ENCODE results near the gene TTYH2.

TTYH2 gene

GRCh38 chr17:74249590-74250270 lies 36.4 kb downstream of the TTYH2 start:
- H3K4me3 Mint-ChIP-seq = no peak overlapping the region
- H3K27me3 Mint-ChIP-seq (ENCODE audit: low read depth, poor library complexity) = peaks cover 11% of the 10 kb centered on the region
- DNase-seq = no peak
- no peak for TF ChIP-seq CTCF (IDR thresholded peaks at IDR 0.05)
- H3K9me3 Mint-ChIP-seq = peaks cover 13% of the 10 kb centered on the region
- H3K36me3 Mint-ChIP-seq (ENCODE audit: low read depth) = peaks cover 4% of the 10 kb centered on the region
- peak overlapping the region; percentile 48 for H3K27ac Mint-ChIP-seq
- H3K4me1 Mint-ChIP-seq = peaks cover 30% of the 10 kb centered on the region

- Mint-ChIP-seq H3K27ac (no peak overlapping the region), H3K4me3 (no peak overlapping the region), H3K9me3 (peaks cover 13% of the 10 kb centered on the region), H3K4me1 (peaks cover 23% of the 10 kb centered on the region), H3K36me3 (ENCODE audit: low read depth) (peaks cover 4% of the 10 kb centered on the region), H3K27me3 (ENCODE audit: low read depth, poor library complexity) (peaks cover 11% of the 10 kb centered on the region)
- no peak for TF ChIP-seq CTCF (IDR thresholded peaks at IDR 0.05)
- no peak for DNase-seq
These were observed 37.1 kb downstream of the TTYH2 start for GRCh38 chr17:74250324-74250995.

GRCh38 chr17:74251051-74251450 lies 37.7 kb downstream of the TTYH2 start:
- Mint-ChIP-seq H3K9me3 (peaks cover 13% of the 10 kb centered on the region), H3K4me3 (no peak overlapping the region), H3K27me3 (ENCODE audit: low read depth, poor library complexity) (peaks cover 11% of the 10 kb centered on the region), H3K4me1 (peaks cover 17% of the 10 kb centered on the region), H3K27ac (no peak overlapping the region), H3K36me3 (ENCODE audit: low read depth) (peaks cover 4% of the 10 kb centered on the region)
- no peak for DNase-seq
- no peak for TF ChIP-seq CTCF (IDR thresholded peaks at IDR 0.05)

GRCh38 chr17:74251569-74251968 lies 38.2 kb downstream of the TTYH2 start:
- DNase-seq = no peak
- Mint-ChIP-seq H3K4me1 (peaks cover 12% of the 10 kb centered on the region), H3K27ac (no peak overlapping the region), H3K4me3 (no peak overlapping the region), H3K36me3 (ENCODE audit: low read depth) (peaks cover 2% of the 10 kb centered on the region), H3K27me3 (ENCODE audit: low read depth, poor library complexity) (peaks cover 11% of the 10 kb centered on the region), H3K9me3 (peaks cover 10% of the 10 kb centered on the region)
- no peak for TF ChIP-seq CTCF (IDR thresholded peaks at IDR 0.05)

- no peak for TF ChIP-seq CTCF (IDR thresholded peaks at IDR 0.05)
- no peak for DNase-seq
- peaks cover 5% of the 10 kb centered on the region for H3K9me3 Mint-ChIP-seq
- H3K4me1 Mint-ChIP-seq = peaks cover 12% of the 10 kb centered on the region
- H3K27ac Mint-ChIP-seq = no peak overlapping the region
- no peaks in the 10 kb centered on the region for H3K36me3 Mint-ChIP-seq (ENCODE audit: low read depth)
- peaks cover 11% of the 10 kb centered on the region for H3K27me3 Mint-ChIP-seq (ENCODE audit: low read depth, poor library complexity)
- H3K4me3 Mint-ChIP-seq = no peak overlapping the region
These were observed 38.8 kb downstream of the TTYH2 start for GRCh38 chr17:74252211-74252610.

- Mint-ChIP-seq H3K9me3 (no peaks in the 10 kb centered on the region), H3K27ac (no peak overlapping the region), H3K27me3 (ENCODE audit: low read depth, poor library complexity) (peaks cover 11% of the 10 kb centered on the region), H3K36me3 (ENCODE audit: low read depth) (no peaks in the 10 kb centered on the region), H3K4me3 (no peak overlapping the region), H3K4me1 (peaks cover 12% of the 10 kb centered on the region)
- no peak for DNase-seq
- TF ChIP-seq CTCF (IDR thresholded peaks at IDR 0.05) = no peak
These were observed 39.7 kb downstream of the TTYH2 start for GRCh38 chr17:74253036-74253435.
